GM19035 (cell line): ENCODE data around the gene TFE3.

Experiments
- ATAC-seq: cut with Tn5 transposase; IDR thresholded peaks from one replicate; pipeline ENCODE4 v1.9.1; 2021; ENCODE audit not compliant: unreplicated experiment

Gene TFE3, protein sequence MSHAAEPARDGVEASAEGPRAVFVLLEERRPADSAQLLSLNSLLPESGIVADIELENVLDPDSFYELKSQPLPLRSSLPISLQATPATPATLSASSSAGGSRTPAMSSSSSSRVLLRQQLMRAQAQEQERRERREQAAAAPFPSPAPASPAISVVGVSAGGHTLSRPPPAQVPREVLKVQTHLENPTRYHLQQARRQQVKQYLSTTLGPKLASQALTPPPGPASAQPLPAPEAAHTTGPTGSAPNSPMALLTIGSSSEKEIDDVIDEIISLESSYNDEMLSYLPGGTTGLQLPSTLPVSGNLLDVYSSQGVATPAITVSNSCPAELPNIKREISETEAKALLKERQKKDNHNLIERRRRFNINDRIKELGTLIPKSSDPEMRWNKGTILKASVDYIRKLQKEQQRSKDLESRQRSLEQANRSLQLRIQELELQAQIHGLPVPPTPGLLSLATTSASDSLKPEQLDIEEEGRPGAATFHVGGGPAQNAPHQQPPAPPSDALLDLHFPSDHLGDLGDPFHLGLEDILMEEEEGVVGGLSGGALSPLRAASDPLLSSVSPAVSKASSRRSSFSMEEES

GRCh38 chrX:49043220-49043986 is at the start of gene TFE3:
Gene TFE3 (minus strand): TSS chrX:49043357. CDS start chrX:49043226, 131 bp downstream.
- peak; percentile 92 for ATAC-seq

DNA sequence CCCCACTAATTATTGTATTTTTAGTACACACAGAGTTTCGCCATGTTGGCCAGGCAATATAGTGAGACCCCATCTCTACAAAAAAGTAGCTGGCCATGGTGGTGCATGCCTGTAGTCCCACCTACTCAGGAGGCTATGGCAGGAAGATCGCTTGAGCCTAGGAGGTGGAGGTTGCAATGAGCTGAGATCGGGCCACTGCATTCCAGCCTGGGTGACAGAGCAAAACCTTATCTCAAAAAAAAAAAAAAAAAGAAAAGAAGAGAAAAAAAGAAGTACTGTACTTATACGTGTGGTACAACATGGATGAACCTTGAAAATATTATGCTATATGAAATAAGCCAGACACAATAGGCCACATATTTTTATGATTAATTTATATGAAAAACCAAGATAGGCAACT is 46.4 kb upstream of the TFE3 start:
- ATAC-seq: no peak

- ATAC-seq: no peak
Measured at GRCh38 chrX:49082271-49082871, 39.2 kb upstream of the TFE3 start.

GRCh38 chrX:49079489-49080428 is 36.6 kb upstream of the TFE3 start, which contains the start of gene WDR45:
Gene WDR45 (minus strand): TSS chrX:49079887. CDS start chrX:49078095, 1,792 bp downstream.
- peak; percentile 73 for ATAC-seq

- ATAC-seq: no peak
Measured at GRCh38 chrX:49077941-49078340, 34.8 kb upstream of the TFE3 start.

GRCh38 chrX:49075347-49075746 is 32.2 kb upstream of the TFE3 start:
- ATAC-seq: no peak

DNA sequence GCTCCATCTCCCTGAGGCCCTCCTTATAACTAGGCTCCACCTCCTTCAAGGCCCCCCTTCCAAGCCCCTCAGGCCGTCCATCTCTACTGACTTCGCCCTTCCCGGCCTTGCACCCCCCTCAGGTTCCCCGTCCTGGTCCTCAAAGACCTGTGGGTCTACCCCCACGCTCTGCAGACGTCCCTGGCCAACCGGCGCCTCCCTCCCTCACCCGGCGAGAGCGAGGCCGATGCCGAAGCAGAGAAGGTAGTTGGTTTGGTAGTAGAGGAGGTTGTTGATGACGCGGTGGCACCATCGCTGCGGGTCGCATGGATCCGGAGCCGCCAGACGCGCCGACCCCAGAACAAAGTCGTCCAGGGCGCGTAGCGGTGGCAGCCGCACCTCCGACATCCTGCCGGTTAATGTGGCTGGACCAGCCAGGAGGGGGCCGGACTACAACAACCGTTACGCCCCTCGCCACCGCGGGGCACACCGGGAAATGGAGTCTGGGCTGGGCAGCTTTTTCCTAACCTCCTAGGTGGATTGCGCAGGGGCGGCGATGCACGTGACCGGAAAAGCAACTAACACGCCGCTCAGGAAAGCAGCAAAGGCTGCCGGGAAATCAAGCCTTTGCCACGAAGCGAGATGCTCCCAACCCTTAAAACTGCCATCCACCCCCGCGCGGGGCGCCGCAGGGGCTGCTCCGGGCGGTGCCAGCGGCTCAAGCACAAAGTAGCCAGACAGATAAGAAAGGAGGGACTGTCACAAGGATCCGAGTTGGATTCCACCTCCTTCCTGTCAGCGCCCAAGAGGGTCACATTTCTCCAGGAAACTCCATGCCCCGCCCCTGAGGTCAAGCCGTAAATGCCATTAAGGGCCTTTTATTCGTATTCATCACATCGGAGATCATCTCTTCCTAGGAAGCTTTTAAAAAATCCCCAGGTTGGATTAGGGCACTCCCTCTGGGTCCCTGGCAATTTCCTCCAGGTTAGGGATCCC is 30.7 kb upstream of the TFE3 start, which contains the start of gene PRAF2:
TSS of gene PRAF2 (minus strand) at position 402 of the 975 bp plus-strand sequence. CDS start at position 387, 15 bp downstream.
- ATAC-seq: peak; percentile 84

GRCh38 chrX:49072712-49073095 is 29.5 kb upstream of the TFE3 start:
- ATAC-seq: no peak

GRCh38 chrX:49071877-49072711 is 28.9 kb upstream of the TFE3 start:
- ATAC-seq: no peak

GRCh38 chrX:49070988-49071387 is 27.8 kb upstream of the TFE3 start:
- no peak for ATAC-seq

DNA sequence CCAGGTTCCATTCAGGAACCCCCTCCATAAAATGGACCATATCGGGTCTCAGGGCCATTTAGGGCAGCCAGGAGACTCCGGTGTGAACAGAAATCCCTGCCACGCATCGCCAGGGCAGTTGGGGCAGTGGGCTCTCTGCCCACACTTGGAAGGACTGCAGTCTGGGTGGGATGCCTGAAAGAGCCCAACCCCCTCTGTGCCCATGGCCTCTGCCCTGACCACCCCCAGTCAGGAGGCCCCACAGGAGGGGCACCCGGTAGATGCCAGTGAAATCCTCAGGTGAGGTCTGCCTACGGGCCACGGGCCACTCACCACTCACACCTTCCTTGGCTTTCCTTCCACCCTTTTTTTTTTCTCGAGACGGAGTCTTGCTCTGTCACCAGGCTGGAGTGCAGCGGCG is 25.9 kb upstream of the TFE3 start:
- ATAC-seq: no peak

DNA sequence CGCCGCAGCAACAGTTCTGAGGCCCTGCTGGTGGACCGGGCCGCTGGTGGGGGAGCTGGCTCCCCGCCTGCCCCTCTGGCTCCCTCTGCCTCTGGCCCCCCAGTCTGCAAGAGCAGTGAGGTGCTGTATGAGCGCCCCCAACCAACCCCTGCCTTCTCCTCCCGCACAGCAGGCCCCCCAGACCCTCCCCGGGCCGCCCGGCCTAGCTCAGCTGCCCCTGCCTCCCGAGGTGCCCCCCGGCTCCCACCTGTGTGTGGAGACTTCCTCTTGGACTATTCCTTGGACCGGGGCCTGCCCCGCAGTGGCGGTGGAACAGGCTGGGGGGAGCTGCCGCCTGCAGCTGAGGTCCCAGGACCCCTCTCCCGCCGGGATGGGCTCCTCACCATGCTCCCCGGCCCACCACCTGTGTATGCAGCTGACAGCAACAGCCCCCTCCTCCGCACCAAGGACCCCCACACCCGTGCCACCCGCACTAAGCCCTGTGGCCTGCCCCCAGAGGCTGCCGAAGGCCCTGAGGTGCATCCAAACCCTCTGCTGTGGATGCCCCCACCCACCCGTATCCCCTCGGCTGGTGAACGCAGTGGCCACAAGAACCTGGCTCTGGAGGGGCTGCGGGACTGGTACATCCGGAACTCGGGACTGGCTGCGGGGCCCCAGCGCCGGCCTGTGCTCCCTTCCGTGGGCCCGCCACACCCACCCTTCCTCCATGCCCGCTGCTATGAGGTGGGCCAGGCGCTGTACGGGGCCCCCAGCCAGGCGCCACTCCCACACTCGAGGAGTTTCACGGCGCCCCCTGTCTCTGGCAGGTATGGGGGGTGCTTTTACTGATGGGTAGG is 24.3 kb upstream of the TFE3 start:
- ATAC-seq: no peak

DNA sequence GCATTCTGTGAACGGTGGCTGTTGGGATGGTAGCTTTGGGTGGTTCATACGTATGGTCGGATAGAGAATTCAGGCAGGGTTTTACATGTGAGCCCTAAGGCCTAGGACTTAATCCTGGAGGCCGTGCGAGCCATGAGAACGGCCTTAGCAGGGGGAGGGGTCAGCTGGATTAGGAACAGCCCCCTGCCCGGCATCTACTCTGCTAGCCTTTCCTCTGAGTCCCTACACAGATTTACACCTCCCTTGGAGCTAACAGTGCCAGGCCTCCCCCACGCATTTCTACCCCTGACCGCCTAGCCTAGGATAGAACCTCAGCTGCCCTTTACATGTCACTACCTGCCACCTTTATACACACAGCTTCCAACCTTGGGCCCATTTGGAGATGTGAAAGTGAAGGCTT is 23.5 kb upstream of the TFE3 start:
- ATAC-seq: no peak

DNA sequence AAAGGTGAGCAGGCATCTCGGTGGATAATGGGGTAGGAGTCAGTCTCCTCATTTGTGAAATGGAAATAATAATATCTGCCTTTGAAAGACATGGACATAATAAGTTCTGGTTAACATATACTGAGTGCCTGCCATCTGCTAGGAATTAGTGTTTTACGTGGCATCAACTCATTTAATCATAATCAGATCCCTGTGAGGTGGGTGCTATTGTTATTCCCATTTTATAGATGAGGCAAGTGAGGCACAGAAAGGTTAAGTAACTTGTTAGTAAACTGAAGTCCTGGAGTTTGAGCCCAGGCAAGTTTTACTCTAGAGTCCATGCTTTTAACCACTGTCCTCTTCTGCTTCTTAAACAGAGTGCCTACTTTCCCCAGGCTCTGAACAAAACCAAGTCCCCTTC is 23.1 kb upstream of the TFE3 start:
- ATAC-seq: no peak

DNA sequence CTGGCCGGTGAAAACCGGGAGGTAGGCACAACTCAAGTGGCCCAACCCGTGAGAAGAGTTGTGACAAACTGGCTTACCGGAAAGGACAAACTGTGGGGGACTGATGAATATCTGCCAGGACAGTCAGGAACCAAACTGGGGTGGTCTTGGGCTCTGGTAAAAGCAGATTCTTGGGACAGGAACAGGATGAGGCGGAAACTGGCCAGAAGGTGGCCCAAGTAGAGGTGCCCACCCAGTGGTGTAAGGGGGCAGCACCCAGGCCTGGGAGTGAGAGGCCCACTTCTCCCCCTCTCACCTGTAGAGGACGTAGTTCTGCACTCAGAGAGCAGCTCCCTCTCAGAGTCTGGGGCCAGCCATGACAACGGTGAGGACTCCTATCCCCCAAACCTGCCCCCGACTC is 21.6 kb upstream of the TFE3 start:
- no peak for ATAC-seq

DNA sequence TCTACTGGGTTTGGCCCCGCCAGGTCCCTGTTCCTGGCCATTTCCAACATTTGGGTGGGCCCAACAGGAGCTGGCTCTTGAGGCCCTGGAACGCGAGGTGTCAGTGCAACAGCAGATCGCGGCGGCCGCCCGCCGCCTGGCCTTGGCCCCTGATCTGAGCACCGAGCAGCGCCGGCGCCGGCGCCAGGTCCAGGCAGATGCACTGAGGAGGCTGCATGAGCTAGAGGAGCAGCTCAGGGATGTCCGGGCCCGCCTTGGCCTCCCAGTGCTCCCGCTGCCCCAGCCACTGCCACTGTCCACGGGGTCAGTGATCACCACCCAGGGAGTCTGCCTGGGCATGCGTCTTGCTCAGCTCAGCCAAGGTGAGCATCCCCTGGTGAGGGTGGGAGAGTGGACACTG is 21.1 kb upstream of the TFE3 start:
- no peak for ATAC-seq

GRCh38 chrX:49063715-49064114 is 20.6 kb upstream of the TFE3 start:
- ATAC-seq: no peak
